UCSD-AML1 (cell line): Measurements from ENCODE around the gene AQP7.
"Not testable (repeated sequence)": the region's sequence is repeated elsewhere in the genome, so short reads cannot be mapped to it uniquely, and the experiment has no call there.

ENCODE experiments used
- DNase-seq: peaks from one replicate; lab custom pipeline; 2025; ENCODE audit not compliant: unreplicated experiment; lab: John Stamatoyannopoulos, UW

The AQP7 gene

DNA sequence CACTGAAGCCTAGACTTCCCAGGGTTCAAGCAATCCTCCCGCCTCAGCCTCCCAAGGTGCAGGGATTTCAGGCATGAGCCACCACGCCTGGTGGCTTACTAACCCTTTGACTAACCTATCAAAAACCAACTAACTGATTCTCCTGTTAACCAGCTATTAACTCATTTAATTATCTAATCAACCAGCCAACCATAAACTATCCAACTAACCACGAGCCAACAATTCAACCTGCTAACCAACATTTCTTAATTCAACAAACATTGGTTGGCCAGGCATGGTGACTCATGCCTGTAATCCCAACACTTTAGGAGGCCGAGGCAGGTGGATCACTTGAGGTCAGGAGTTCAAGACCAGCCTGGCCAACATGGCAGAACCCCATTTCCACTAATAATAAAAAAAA lies 3.3 kb downstream of the AQP7 start:
- DNase-seq: not testable (repeated sequence)

GRCh38 chr9:33397801-33398200 lies 4.6 kb downstream of the AQP7 start:
- DNase-seq: not testable (repeated sequence)

DNA sequence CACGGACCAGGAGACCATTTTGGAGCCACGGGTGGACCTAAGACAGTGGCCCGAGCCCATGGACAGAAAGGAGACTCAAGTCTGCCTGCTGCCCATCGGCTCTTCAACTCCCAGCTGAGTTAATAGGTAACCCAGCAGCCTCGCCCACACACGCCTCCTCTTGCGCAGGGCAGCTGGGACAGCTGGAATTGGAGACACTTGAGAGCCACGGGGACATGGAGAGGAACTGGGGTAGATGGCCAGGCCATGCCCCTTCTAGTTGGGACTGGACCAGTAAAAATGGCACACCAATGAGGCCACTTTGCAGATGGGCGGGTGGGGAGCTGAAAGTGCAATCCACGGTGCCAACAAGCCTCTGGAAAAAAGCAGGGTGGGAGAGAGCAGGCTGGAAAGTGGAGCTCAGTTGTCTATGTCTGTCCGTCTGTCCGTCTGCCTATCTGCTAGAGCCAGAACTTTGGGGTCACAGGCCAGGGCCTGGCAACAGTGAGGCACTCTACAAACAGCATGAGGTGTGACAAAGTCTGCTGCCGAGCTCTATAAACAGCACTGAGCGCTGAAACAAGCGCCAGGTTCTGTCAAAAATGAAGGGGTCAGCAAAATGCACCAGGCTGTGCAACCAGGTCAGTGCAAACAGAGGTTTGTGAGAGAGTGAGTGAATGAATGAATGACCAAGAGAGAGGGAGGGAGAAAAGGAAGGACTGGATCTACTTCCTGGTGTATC lies 7.0 kb downstream of the AQP7 start:
- not testable (repeated sequence) for DNase-seq

GRCh38 chr9:33393986-33394385 lies 8.4 kb downstream of the AQP7 start:
- DNase-seq: not testable (repeated sequence)

DNA sequence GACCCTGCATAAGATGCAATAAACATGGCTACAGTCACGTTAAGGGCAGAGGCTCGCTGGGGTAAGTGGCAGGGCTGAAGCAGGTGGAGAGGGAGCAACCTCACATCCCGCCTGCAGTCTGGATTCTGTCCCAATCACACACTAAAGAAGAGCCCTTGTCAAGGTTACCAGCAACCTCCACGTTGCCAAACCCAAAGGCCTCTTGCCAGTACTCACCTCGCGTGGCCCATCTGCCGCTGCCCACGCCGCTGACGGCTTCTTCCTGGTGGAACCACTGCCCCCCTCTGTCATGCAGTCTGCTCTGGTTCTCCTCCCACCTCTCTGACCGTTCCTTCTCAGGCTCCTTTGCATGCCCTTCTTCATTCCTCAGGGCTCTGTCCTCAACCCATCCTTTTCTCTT lies 8.8 kb downstream of the AQP7 start:
- no peak for DNase-seq

- not testable (repeated sequence) for DNase-seq
Observed at GRCh38 chr9:33392591-33393021, 9.8 kb downstream of the AQP7 start.

DNA sequence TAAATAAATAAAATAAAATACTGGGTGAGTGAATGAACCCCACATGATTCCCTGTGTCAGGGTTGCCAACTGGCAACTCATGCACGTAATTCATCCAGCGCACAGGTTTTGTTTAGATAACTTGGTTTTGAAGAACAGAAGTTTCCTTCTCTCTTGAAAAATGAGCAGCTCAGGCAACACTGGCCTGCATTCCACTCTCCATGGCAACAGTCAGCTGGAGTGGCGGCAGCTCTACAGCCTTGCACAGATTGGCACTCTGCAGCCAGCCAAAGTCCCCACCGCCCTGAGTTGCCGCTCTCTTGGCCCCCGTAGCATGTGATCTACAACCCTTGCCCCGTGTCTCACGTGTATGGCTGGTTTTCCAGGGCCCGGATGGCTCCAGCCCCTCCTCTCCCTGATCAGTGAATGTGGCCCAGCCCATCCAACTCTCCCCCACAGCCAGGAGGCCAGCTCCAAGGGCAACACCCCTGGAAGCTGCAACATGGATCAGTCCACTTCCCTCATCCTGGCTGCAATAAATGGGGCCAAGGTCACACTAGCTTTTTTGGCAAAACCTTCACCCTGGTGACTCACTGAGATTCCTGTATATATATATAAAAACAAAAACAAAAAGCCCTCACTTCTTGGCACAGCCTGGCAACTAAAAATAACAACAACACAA lies 11.1 kb downstream of the AQP7 start:
- not testable (repeated sequence) for DNase-seq

DNA sequence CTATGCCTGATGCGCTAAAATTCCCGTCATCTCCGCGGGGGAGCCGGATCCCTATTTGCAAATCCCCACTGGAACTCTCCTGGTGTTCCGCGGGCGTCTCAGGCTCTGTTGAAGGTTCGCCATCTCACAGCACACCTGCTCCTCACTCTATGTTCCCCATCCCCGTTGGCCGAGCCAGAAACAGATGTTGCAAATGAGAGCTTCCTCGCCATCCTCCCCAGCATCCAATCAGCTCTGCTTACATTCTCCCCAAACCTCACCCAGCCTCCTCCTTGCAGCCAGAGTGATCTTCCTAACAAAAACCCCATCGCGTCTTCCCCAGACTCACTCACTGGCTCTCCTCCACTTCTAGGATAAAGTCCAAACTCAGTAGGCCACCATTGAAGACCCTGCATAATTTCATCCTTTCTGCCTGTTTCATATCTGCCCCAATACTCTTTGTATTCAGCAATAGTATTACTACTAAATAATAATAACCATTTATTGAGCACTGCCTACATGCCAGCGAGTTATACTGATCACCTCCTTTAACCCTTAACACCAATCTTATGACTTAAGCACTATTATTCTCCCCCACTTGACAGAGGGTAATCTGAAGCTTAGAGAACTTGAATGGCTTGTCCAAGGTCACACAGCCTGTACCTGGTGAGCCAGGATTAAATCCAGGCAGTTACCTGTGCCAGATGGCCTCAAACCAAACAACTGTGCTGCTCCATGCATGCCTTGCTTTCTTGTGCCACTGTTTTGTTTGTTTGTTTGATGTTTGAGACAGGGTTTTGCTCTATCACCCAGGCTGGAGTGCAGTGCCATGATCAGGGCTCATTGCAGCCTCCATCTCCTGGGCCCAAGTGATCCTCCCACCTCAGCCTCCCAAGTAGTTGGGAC lies 14.0 kb downstream of the AQP7 start:
- DNase-seq: no peak

DNA sequence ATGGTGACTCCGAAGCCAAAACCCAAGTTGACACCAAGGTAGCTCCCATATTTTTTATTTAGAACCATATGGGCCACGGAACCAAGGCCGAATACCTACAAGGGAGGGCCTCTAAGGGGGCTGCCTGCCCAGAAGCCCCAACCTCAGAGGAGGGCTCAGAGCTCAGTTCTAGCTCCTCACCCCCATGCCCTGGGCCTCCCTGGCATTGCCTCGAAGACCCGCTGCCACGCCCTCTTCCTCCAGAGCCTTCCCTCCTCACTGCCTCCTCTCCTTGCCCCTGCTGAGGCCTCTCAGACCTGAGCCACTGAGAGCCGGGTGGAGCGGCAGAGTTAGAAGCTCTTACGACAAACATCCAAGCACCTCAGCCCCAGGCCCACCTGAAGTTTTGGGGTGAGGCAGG lies 15.4 kb downstream of the AQP7 start:
- not testable (repeated sequence) for DNase-seq

DNA sequence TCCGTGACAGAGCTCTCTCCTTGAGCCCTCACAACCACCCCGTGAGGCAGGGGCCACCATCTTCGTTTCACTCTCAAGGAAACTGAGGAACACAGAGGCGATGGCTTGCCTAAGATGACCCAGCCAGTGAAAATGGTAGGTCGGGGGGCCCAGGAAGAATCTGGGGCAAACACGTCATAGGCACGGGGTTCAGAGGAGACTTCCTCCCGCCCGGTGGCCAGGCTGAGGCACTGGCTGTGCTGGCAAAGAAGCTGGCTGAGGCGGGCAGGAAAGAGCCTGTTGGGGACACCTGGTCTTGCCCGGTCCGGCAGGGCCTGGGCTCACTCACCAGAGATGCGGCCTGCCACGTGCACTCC lies 15.7 kb downstream of the AQP7 start:
- DNase-seq: not testable (repeated sequence)

GRCh38 chr9:33385979-33386640 lies 16.3 kb downstream of the AQP7 start:
- DNase-seq: not testable (repeated sequence)

GRCh38 chr9:33385536-33385935 lies 16.8 kb downstream of the AQP7 start:
- not testable (repeated sequence) for DNase-seq

GRCh38 chr9:33383396-33383795 lies 19.0 kb downstream of the AQP7 start:
- not testable (repeated sequence) for DNase-seq

DNA sequence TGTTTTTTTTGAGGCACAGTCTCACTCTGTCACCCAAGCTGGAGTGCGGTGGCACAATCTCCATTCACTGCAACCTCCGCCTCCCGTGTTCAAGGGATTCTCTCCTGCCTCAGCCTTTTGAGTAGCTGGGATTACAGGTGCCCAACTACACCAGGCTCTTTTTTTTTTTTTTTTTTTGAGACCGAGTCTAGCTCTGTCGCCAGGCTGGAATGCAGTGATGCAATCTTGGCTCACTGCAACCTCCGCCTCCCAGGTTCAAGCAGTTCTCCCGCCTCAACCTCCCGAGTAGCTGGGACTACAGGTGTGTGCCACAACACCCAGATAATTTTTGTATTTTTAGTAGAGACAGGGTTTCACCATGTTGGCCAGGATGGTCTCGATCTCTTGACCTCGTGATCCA lies 20.0 kb downstream of the AQP7 start:
- not testable (repeated sequence) for DNase-seq

DNA sequence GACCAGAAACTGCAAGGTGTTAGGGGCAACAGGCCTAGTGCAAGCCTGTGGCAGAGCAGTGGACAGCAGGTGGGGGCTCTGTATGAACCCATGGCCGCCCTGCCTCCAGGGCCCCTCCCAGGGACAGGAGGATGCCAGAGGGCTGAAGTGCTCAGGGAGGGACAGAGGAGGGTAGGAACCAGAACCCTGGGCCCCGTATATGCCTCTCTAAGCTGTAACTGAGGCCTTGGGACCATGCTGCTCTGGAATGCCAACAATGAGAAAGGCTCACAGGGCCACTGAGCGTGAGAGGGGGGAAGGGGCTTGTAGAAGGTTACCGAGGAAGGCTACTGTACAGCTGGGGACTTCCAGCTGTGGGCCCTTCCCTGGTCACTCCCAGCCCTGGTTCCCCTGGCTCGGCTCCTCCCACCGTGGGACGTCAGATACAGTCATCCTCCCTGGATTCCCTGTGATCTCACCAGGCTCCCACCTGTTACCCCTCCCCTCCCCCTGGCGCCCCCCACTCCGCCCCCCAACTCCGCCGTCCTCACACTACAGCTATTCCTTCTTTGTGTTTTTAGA lies 21.1 kb downstream of the AQP7 start:
- no peak for DNase-seq

GRCh38 chr9:33380390-33381094 lies 21.8 kb downstream of the AQP7 start:
- no peak for DNase-seq

DNA sequence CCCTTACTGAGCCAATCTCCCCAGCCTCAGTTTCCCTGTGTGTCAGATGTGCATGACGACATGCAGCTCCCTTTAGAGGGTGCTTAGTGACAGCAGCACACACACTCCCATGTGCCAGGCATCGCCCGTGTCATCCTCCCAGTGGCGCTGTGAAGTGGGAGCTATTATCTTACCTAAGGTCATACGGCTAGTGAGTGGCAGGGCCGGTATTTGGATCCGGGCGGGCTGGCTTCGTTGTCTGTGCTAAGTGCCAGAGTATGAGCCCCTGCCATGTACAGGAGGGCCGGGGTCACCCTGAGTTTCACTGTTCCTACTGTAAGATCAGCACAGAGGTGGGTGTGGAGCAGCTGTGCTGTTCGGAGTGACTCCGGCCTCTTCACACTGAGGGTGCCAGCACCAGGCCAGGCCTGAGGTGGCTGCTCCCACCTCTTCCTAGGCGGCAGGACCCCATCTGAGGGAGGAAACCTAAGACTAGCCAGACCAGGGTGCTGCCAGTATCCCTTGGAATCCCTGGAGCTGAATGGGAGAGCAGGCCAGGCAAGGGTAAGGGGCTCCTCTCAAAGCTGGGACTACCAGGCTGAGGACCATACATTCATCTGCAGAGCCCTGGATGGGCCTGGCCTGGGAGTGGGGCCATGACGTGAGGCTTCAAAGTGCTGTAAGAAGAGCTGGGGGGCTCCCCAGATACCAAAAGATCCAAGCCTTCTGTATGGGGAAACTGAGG lies 22.5 kb downstream of the AQP7 start:
- no peak for DNase-seq

GRCh38 chr9:33378121-33378795 lies 24.1 kb downstream of the AQP7 start:
- DNase-seq: no peak
